ENCODE measurements around the gene TRABD2A.

The TRABD2A gene

DNA sequence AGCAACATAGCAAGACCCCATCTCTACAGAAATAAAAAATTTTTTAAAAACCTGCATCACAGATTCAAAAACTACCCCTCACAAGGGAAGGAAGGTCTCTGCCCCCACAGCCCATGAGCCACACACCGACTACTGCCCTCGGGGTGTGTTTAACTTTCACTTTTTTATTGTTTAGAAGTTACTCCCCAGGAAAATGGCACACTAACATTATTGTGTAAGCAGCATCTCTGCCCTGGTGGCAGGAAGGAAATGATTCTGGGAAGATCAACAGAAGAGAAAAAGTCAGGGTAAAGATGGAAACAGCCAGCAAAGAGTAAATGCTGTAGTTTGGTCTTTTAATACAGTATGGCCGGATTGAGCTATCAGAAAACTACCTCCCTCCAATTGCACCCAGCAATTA, 21.9 kb downstream of the TRABD2A start:
- H3K4me3 ChIP-seq (IDR thresholded peaks at IDR 0.05; ENCODE audit: insufficient read depth, low read depth, low read length) = no peak overlapping the region

GRCh38 chr2:84858123-84858522, 22.8 kb downstream of the TRABD2A start:
- no peak overlapping the region for H3K9ac ChIP-seq
- TF ChIP-seq CTCF (conservative IDR thresholded peaks at IDR 0.05; ENCODE audit: low read depth, low read length) = no peak
- no peaks in the 10 kb centered on the region for H3K36me3 ChIP-seq (ENCODE audit: insufficient read depth)
- no peak overlapping the region for H2AFZ ChIP-seq (ENCODE audit: low read depth)
- H3K27me3 ChIP-seq (ENCODE audit: insufficient read depth, low read depth) = no peaks in the 10 kb centered on the region
- no peak overlapping the region for H3K4me2 ChIP-seq
- no peaks in the 10 kb centered on the region for H4K20me1 ChIP-seq (ENCODE audit: insufficient read depth)
- H3K4me1 ChIP-seq (ENCODE audit: low read depth, poor library complexity, severe bottlenecking) = peaks cover 6% of the 10 kb centered on the region
- no peak overlapping the region for H3K27ac ChIP-seq
- H3K4me3 ChIP-seq (IDR thresholded peaks at IDR 0.05; ENCODE audit: insufficient read depth, low read depth, low read length) = no peak overlapping the region
- no peaks in the 10 kb centered on the region for H3K79me2 ChIP-seq (ENCODE audit: insufficient read depth, low read depth)

More for the DNA sequence above, 21.9 kb downstream of the TRABD2A start:
- H3K27ac ChIP-seq = no peak overlapping the region
- H4K20me1 ChIP-seq (ENCODE audit: insufficient read depth) = no peaks in the 10 kb centered on the region
- H3K79me2 ChIP-seq (ENCODE audit: insufficient read depth, low read depth) = no peaks in the 10 kb centered on the region
- TF ChIP-seq CTCF (conservative IDR thresholded peaks at IDR 0.05; ENCODE audit: low read depth, low read length) = no peak
- no peak overlapping the region for H2AFZ ChIP-seq (ENCODE audit: low read depth)
- no peaks in the 10 kb centered on the region for H3K36me3 ChIP-seq (ENCODE audit: insufficient read depth)
- no peaks in the 10 kb centered on the region for H3K27me3 ChIP-seq (ENCODE audit: insufficient read depth, low read depth)
- no peak overlapping the region for H3K4me2 ChIP-seq
- H3K9ac ChIP-seq = no peak overlapping the region
- H3K4me1 ChIP-seq (ENCODE audit: low read depth, poor library complexity, severe bottlenecking) = peaks cover 6% of the 10 kb centered on the region

DNA sequence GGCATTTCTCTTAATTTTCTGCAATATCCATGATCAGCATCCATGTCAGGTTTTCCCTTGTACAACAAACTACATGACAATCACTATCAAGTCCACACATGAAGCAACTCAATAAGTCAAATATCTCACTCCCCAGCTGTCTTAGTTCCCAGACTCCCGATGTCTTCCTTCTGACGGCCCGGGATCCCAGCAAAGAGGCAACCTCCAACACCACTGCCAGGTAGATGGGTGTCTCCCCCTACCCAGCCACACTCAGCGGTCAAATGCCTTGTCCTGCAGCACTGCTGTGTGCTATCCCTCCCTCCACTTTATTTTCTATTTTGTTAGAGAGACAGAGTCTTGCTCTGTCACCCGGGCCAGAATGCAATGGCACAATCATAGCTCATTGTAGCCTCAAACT, 23.3 kb downstream of the TRABD2A start:
- peaks cover 6% of the 10 kb centered on the region for H3K4me1 ChIP-seq (ENCODE audit: low read depth, poor library complexity, severe bottlenecking)
- no peaks in the 10 kb centered on the region for H3K79me2 ChIP-seq (ENCODE audit: insufficient read depth, low read depth)
- no peaks in the 10 kb centered on the region for H3K36me3 ChIP-seq (ENCODE audit: insufficient read depth)
- no peak overlapping the region for H3K9ac ChIP-seq
- no peak overlapping the region for H3K27ac ChIP-seq
- no peaks in the 10 kb centered on the region for H3K27me3 ChIP-seq (ENCODE audit: insufficient read depth, low read depth)
- no peaks in the 10 kb centered on the region for H4K20me1 ChIP-seq (ENCODE audit: insufficient read depth)
- H3K4me3 ChIP-seq (IDR thresholded peaks at IDR 0.05; ENCODE audit: insufficient read depth, low read depth, low read length) = no peak overlapping the region
- TF ChIP-seq CTCF (conservative IDR thresholded peaks at IDR 0.05; ENCODE audit: low read depth, low read length) = no peak
- no peak overlapping the region for H3K4me2 ChIP-seq
- no peak overlapping the region for H2AFZ ChIP-seq (ENCODE audit: low read depth)

GRCh38 chr2:84856787-84857186, 24.1 kb downstream of the TRABD2A start:
- Histone ChIP-seq H3K27ac (no peak overlapping the region), H3K4me2 (no peak overlapping the region), H3K4me3 (IDR thresholded peaks at IDR 0.05; ENCODE audit: insufficient read depth, low read depth, low read length) (no peak overlapping the region), H3K27me3 (ENCODE audit: insufficient read depth, low read depth) (no peaks in the 10 kb centered on the region), H2AFZ (ENCODE audit: low read depth) (no peak overlapping the region), H4K20me1 (ENCODE audit: insufficient read depth) (no peaks in the 10 kb centered on the region), H3K9ac (no peak overlapping the region), H3K36me3 (ENCODE audit: insufficient read depth) (no peaks in the 10 kb centered on the region), H3K79me2 (ENCODE audit: insufficient read depth, low read depth) (no peaks in the 10 kb centered on the region), H3K4me1 (ENCODE audit: low read depth, poor library complexity, severe bottlenecking) (peaks cover 6% of the 10 kb centered on the region)
- no peak for TF ChIP-seq CTCF (conservative IDR thresholded peaks at IDR 0.05; ENCODE audit: low read depth, low read length)

Measured in KMS-11 (cell line).